ENCODE measurements around the gene REPIN1.

GRCh38 chr7:150375662-150376521 is 7.3 kb downstream of the REPIN1 start:
- TF ChIP-seq EZH2phosphoT487 (IDR thresholded peaks at IDR 0.05; ENCODE audit: borderline replicate concordance): no peak
- TF ChIP-seq, protein P1, sequence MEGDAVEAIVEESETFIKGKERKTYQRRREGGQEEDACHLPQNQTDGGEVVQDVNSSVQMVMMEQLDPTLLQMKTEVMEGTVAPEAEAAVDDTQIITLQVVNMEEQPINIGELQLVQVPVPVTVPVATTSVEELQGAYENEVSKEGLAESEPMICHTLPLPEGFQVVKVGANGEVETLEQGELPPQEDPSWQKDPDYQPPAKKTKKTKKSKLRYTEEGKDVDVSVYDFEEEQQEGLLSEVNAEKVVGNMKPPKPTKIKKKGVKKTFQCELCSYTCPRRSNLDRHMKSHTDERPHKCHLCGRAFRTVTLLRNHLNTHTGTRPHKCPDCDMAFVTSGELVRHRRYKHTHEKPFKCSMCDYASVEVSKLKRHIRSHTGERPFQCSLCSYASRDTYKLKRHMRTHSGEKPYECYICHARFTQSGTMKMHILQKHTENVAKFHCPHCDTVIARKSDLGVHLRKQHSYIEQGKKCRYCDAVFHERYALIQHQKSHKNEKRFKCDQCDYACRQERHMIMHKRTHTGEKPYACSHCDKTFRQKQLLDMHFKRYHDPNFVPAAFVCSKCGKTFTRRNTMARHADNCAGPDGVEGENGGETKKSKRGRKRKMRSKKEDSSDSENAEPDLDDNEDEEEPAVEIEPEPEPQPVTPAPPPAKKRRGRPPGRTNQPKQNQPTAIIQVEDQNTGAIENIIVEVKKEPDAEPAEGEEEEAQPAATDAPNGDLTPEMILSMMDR (conservative IDR thresholded peaks at IDR 0.05; ENCODE audit: low read length): no peak

Data from Loucy (cell line).